ENCODE results near the gene SERF2.

GRCh38 chr15:43796566-43796965 is 4.4 kb downstream of the SERF2 start:
- TF ChIP-seq, protein P1, sequence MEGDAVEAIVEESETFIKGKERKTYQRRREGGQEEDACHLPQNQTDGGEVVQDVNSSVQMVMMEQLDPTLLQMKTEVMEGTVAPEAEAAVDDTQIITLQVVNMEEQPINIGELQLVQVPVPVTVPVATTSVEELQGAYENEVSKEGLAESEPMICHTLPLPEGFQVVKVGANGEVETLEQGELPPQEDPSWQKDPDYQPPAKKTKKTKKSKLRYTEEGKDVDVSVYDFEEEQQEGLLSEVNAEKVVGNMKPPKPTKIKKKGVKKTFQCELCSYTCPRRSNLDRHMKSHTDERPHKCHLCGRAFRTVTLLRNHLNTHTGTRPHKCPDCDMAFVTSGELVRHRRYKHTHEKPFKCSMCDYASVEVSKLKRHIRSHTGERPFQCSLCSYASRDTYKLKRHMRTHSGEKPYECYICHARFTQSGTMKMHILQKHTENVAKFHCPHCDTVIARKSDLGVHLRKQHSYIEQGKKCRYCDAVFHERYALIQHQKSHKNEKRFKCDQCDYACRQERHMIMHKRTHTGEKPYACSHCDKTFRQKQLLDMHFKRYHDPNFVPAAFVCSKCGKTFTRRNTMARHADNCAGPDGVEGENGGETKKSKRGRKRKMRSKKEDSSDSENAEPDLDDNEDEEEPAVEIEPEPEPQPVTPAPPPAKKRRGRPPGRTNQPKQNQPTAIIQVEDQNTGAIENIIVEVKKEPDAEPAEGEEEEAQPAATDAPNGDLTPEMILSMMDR (conservative IDR thresholded peaks at IDR 0.05; ENCODE audit: low read depth, low read length), result no peak
- no peak for TF ChIP-seq EZH2 (IDR thresholded peaks at IDR 0.05; ENCODE audit: low read length, unreplicated experiment)

All from PC-3 (cell line).